Effector CD4-positive, alpha-beta T cell (primary cell): Measurements from ENCODE around the gene HSPA8.
"Not testable (repeated sequence)": the region's sequence is repeated elsewhere in the genome, so short reads cannot be mapped to it uniquely, and the experiment has no call there.

Experiments used
- DNase-seq: peaks from one replicate; pipeline ENCODE4 v3.0.0-alpha.2; 2020
- total RNA-seq: gene quantifications from one replicate; lab custom pipeline; 2026; lab: John Stamatoyannopoulos, UW

HSPA8 gene
- total RNA-seq: 1,805 reads per million, percentile 100 among the genes with 10 or more reads in this experiment

DNA sequence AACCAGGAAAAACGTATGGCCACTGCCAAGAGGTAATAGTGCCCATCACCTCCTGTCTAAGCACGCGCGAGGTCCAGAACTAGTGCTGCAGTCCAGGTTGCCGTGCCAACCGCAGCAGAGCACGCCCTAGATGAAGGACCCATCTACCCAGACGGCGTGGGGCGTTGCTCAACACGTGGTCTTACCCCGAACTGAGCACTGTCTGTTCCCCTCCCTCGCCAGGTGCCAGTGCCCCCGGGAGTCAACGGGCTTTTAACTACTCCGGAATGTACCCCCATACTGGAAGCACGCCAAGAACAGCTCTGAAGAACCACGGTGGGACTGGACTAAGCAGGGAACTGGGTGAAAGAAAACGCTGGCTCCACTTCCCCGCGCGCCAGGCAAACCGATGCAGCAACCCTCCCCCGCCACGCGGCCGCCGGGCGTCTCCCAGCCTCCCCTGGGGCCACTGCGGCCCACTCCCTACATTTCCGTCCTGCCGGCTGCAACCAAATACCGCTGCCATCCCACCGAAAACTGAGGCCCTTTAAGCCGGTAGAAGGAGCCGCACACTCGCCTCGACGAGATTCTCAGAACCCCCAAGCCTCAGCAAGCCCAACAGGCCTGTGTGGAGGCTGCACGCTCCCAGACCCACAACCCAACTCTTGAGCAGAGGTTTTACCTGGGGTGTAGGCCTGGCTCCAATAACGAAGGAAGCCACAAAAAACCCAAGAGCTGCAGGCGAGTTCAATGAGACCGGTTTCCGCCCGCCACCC lies at the start of gene HSPA8:
Gene HSPA8 (minus strand): TSS at position 734 of the 755 bp plus-strand sequence. CDS start 812 bp downstream, outside the sequence.
- DNase-seq: peak; percentile 44

DNA sequence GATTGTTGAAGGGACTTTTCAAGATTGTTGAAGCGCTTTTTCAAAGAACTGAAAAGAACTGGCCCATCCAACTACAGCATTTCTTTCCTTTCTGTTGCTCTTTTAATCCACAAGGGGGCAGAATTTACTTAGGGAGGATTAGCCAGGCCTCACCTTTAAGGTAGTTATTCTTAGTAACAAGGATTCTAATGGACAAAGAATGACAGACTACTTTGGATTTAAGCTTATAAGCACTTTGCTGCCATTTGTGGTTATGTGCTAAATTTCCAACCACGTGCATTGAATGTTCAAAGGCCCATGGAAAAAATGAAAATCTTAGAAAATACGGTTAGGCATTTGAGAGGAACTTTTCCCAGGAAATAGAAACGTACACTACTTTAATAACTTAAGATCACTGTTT lies 49.5 kb upstream of the HSPA8 start:
- no peak for DNase-seq

DNA sequence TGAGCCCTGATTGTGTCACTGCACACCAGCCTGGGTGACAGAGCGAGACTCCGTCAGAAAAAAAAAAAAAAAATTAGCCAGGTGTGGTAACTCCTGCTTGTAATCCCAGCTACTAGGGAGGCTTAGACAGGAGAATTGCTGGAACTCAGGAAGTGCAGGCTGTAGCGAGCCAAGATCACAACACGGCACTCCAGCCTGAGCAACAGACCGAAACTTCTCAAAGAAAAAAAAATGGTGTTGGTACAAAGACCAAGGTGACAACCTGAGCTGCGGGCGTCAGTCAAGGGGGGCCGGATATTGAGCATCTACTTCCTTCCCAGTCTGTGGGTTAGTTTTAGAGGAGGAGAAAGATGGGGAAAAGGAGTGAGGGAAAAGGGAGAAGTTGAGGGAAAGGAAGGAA lies 48.5 kb upstream of the HSPA8 start:
- no peak for DNase-seq

- no peak for DNase-seq
Measured at GRCh38 chr11:123107945-123108495, 46.1 kb upstream of the HSPA8 start.

GRCh38 chr11:123104697-123105096 lies 42.8 kb upstream of the HSPA8 start:
- DNase-seq: no peak

DNA sequence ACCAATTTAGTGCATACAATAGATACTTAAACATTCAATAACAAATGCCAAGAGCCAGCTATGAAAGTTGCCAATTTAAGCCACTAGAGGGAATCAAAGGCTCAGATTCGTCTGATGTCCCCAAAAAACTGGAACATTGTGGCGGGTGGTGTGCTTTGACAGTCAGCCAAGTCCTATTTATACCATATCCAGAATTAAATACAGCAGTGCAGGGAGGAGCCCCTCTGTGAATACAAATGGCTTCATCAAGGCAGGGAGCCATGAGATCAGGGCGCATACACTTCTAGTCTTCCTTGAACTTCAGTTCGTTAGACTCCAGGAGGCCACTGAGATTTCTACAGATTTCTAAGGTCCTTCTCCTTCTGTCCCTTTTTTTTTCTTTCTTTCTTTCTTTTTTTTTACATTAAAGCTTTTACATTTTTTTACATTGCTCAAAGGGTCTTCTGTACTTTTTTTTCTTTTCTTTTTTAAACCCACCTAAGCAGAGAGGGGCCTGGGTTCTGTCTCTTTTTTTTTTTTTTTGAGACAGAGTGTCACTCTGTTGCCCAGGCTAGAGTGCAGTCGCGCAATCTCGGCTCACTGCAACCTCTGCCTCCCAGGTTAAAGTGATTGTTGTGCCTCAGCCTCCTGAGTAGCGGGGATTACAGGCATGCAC lies 41.5 kb upstream of the HSPA8 start:
- DNase-seq: peak; percentile 12

DNA sequence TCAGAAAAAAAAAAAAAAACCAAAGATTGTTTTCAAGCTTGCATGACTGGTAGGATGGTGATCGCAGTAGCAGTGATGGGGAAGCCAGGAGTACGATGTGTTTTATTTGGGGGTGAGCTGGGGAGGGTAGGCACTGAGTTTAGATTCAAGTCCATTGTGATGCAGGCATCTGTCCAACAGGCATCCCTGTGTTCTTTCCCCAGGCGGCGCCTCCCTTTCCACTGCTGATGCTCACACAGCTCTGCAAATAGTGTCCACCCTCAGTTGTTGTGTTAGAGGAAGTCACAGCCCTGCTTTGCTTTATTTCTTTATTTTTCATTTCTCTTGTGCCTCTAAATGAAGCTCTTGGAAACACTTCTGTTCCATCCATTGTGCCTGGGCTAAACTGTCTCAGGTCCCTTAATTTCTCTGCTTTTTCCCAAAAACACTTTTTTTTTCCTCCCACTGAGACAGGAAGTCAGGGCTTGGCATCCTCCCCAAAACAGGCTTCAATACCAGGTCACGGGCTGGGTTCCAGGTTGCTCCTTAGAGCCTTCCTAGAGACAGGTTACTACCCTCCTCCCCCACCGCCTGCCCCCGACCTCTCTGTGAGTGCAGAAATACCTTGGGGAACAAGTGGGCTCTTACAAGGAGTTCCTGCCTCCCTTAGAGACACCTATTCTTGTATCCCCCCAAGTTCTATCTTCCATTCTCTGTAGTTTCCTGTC lies 38.6 kb upstream of the HSPA8 start:
- DNase-seq: no peak

GRCh38 chr11:123098990-123099389 lies 37.1 kb upstream of the HSPA8 start:
- no peak for DNase-seq

- DNase-seq: no peak
Measured at GRCh38 chr11:123093739-123094138, 31.8 kb upstream of the HSPA8 start.

- no peak for DNase-seq
Measured at GRCh38 chr11:123091506-123091905, 29.6 kb upstream of the HSPA8 start.

- not testable (repeated sequence) for DNase-seq
Measured at GRCh38 chr11:123090168-123090567, 28.2 kb upstream of the HSPA8 start.

GRCh38 chr11:123088896-123089295 lies 27.0 kb upstream of the HSPA8 start:
- not testable (repeated sequence) for DNase-seq

- not testable (repeated sequence) for DNase-seq
Measured at GRCh38 chr11:123087657-123088056, 25.7 kb upstream of the HSPA8 start.

DNA sequence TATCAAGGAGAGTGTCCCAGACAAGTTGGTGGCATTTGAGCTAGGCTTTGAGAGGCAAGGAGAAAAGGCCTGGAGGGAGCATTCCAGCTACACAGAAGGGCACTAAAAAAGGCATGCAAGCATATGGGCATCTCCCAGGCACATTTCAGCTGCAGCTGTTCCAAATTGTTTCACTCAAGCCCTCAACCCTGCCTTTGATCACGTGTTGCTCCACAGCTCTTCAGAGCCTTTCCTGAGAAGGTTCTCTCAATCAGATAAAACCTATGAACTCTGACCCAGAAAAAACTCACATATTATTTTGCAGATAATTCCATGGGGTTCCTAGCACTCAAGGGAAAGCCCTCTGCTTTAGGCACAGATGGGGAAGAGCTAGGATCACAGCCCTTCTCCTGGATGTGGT lies 24.4 kb upstream of the HSPA8 start:
- no peak for DNase-seq

GRCh38 chr11:123085497-123085896 lies 23.6 kb upstream of the HSPA8 start:
- DNase-seq: no peak

DNA sequence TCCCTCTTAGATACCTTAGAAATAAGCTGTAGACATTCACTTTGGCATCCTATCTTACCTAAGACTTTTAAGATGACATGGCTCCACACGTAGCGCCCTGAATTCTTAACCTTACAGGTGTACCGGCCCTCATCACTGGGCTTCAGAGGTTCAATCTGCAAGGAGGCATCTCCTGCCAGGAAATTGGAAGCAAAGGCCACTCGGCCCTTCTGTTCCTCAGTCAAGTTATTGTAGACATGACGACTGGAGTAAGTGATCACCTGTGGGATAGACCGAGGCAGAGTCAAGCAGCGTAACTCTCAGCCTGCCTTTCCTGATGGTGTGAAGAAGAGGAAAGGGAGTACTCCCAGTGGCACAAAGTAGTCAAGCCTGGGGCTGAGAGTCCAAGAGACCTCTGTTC lies 22.5 kb upstream of the HSPA8 start:
- no peak for DNase-seq

GRCh38 chr11:123083623-123084029 lies 21.7 kb upstream of the HSPA8 start:
- DNase-seq: peak; percentile 68

DNA sequence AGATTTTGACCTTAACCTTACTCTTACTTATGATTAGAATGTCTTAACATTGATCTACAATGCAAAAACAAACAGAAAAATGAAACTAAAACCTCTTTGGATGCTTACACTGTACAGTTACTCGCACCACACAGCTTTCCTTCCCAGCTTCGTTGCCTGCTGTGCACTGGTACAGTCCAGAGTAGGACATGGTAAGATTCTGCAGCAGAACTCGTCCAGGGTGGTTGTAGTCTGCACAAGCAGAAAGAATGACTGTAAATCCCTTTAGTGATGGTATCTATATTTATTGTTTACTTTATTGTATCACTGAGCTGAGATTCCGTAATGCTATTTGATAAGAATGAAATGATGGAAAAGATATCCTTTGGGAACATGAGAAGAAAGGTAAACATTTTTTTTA lies 21.0 kb upstream of the HSPA8 start:
- no peak for DNase-seq

DNA sequence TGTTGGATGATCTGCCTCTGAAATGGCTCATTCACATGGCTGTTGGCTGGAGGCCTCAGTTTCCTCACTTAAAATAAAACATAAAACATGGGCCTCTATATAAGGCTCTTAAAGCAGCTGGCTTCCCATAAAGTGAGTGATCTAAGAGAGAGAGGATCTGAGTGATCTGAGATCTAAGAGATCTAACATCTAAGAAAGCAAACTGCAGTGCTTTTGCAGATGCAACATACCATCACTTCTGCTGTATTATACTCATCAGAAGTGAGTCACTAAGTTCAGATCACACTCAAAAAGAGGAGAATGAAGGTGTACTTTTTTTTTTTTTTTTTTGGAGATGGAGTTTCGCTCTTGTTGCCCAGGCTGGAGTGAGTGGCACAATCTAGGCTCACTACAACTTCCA lies 18.1 kb upstream of the HSPA8 start:
- DNase-seq: no peak

DNA sequence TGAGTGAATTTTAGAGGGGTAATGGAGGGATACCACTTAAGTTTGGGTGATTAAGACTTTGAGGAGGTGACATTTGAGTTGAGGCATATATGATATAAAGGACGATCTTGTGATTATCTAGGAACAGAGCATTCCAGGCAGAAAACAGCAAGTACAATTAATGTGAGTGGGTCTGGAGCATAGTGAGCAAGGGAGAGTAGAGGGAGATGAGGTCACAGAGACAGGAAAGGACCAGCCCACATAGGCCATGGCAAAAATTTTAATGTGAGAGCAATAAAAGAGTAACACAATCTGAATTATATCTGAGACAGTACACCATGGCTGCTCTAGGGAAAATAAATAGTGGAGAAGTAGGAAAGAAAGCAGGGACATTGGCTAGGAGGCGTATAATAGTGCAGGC lies 14.5 kb upstream of the HSPA8 start:
- no peak for DNase-seq

GRCh38 chr11:123073343-123074057 lies 11.6 kb upstream of the HSPA8 start:
- DNase-seq: no peak

DNA sequence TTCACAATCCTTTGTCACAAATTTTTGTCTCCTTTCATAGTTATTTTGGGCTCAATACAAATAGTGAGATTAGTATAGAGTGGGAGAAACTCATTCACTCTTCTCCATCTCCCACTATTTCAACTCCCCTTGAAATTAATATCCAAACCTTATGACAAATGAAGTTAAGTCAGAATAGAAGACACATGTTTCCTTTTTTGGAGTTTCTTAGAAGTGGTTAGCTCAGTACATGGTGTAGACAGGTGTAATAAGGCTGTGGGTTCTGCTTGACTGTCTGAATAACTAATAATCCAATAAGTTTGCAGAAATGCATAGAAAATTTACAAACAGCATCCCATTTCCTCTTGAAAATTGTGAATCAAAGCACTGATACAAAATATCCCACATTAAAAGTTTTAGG lies 10.8 kb upstream of the HSPA8 start:
- no peak for DNase-seq

DNA sequence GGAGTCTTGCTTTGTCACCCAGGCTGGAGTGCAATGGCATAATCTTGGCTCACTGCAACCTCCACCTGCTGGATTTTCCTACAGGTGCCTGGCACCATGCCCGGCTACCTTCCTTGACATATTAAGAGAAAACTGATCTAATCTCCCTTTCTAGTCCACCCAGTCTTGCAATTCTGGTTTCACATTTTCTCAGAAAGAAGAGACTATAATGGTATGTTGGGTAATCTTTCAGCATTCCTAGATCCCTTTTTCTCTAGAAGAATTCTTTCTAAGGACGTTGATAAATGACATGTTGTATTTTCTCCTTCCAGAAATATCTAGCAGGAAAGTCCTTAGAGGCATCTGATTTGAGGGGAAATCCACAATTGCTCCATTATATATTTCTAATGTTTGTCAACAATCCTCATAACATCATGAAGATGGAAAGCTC lies 10.4 kb upstream of the HSPA8 start:
- DNase-seq: no peak
